Keratinocyte (primary cell): ENCODE data around the gene ADAMTS7. TPM values are rescaled to one million over a fixed set of nuclear protein-coding genes. Genes with fewer than 3 reads are reported as not detected.

Source experiments
- DNase-seq: peaks from one replicate; pipeline ENCODE4 v3.0.0-alpha.2; 2011; ENCODE audit warnings: low read depth, missing footprints, low spot score
- FAIRE-seq: peaks from 2 replicates; lab custom pipeline; 2011; peaks lifted over from hg19 to GRCh38; lab: Jason Lieb, UNC
- H2AFZ ChIP-seq: 2 replicates; pipeline ENCODE4 v1.6.0; 2012; ENCODE audit warnings: low read length, control low read depth, inconsistent platforms; ENCODE audit not compliant: control insufficient read depth
- H3K27ac ChIP-seq: 2 replicates; pipeline ENCODE4 v1.5.1; 2011; ENCODE audit warnings: low read length; ENCODE audit not compliant: control insufficient read depth, insufficient read depth
- H3K27me3 ChIP-seq: 3 replicates; pipeline ENCODE4 v1.6.0; 2011; ENCODE audit warnings: low read length; ENCODE audit not compliant: control insufficient read depth, insufficient read depth; ENCODE audit errors: extremely low read depth
- H3K36me3 ChIP-seq, 2 experiments: 2 replicates in 1 of 2; 3 replicates in 1 of 2; pipeline ENCODE4 v1.5.1; 2011; ENCODE audit warnings: low read length in 2 of 2, mild to moderate bottlenecking in 1 of 2; ENCODE audit not compliant: control insufficient read depth in 2 of 2, insufficient read depth in 2 of 2; ENCODE audit errors: extremely low read depth in 1 of 2
- H3K4me1 ChIP-seq: 3 replicates; pipeline ENCODE4 v1.5.1; 2011; ENCODE audit warnings: low read length; ENCODE audit not compliant: control insufficient read depth, insufficient read depth; ENCODE audit errors: extremely low read depth
- H3K4me2 ChIP-seq: 3 replicates; pipeline ENCODE4 v1.6.0; 2011; ENCODE audit warnings: low read depth, low read length; ENCODE audit not compliant: control insufficient read depth, insufficient read depth; ENCODE audit errors: extremely low read depth
- H3K4me3 ChIP-seq, 3 experiments: fragments of 200-600 bp in 1 of 3; sonication (generic) in 1 of 3; 2 replicates in 2 of 3; 3 replicates in 1 of 3; pipeline ENCODE4 v1.5.1; 2011 to 2016; ENCODE audit warnings: low read length in 3 of 3, mild to moderate bottlenecking in 3 of 3, control low read depth in 2 of 3, inconsistent platforms in 1 of 3, low read depth in 1 of 3, mixed read lengths in 1 of 3, mixed run types in 1 of 3, moderate library complexity in 1 of 3; ENCODE audit not compliant: control insufficient read depth in 2 of 3, insufficient read depth in 2 of 3; ENCODE audit errors: extremely low read depth in 1 of 3
- H3K79me2 ChIP-seq: 2 replicates; pipeline ENCODE4 v1.6.0; 2012; ENCODE audit warnings: low read length; ENCODE audit not compliant: control insufficient read depth, insufficient read depth
- H3K9ac ChIP-seq: 3 replicates; pipeline ENCODE4 v1.6.0; 2011; ENCODE audit warnings: low read length; ENCODE audit not compliant: control insufficient read depth, insufficient read depth; ENCODE audit errors: extremely low read depth
- H3K9me1 ChIP-seq: 3 replicates; pipeline ENCODE4 v1.6.0; 2011; ENCODE audit warnings: low read length; ENCODE audit not compliant: control insufficient read depth, insufficient read depth; ENCODE audit errors: extremely low read depth
- H3K9me3 ChIP-seq: 2 replicates; pipeline ENCODE4 v1.5.1; 2012; ENCODE audit warnings: low read depth, low read length; ENCODE audit not compliant: control insufficient read depth
- H4K20me1 ChIP-seq: 3 replicates; pipeline ENCODE4 v1.6.0; 2011; ENCODE audit warnings: low read length; ENCODE audit not compliant: control insufficient read depth, insufficient read depth; ENCODE audit errors: extremely low read depth
- CTCF ChIP-seq, 3 experiments: IDR thresholded peaks in 1 of 3; conservative IDR thresholded peaks in 1 of 3; optimal IDR thresholded peaks in 1 of 3; 2 replicates in 2 of 3; 3 replicates in 1 of 3; pipeline versions ENCODE3 to v1.5.1; 2011; ENCODE audit warnings: low read length in 3 of 3, mild to moderate bottlenecking in 3 of 3, moderate library complexity in 2 of 3, control low read depth in 1 of 3, inconsistent platforms in 1 of 3; ENCODE audit not compliant: insufficient read depth in 2 of 3; ENCODE audit errors: extremely low read depth in 1 of 3
- EZH2 ChIP-seq: IDR thresholded peaks from one replicate; pipeline ENCODE4 v1.6.1; 2012; ENCODE audit warnings: inconsistent platforms, mild to moderate bottlenecking, low read length, moderate library complexity
- dilution Hi-C: fragments of 300-500 bp; cut with MboI; formaldehyde crosslinking; loops from one replicate; pipeline ENCODE4 v1.7.0; 2020; ENCODE audit warnings: low sequenced_read_pairs; ENCODE audit not compliant: extremely low pct_ligation_motif_present
- polyA plus RNA-seq, 5 experiments: library from polyadenylated mRNA; depleted of rRNA in 3 of 5; stranded (reverse) in 3 of 5; stranded (forward) in 1 of 5; unstranded in 1 of 5; fragments of >200 nt; gene quantifications; 1 replicate in 1 of 5; 2 replicates in 3 of 5; 3 replicates in 1 of 5; pipeline versions ENCODE4 v1.2.1 to v1.2.3, GENCODE V29; 2011 to 2012; ENCODE audit warnings: missing spikeins in 2 of 5, low read depth in 1 of 5, low replicate concordance in 1 of 5

Gene ADAMTS7
- polyA plus RNA-seq, 1 donor (not counting 4 experiments of a cell fraction or from before 2014, with no cell fraction given): 0.13 TPM

GRCh38 chr15:78838489-78838888 is 27.2 kb upstream of the ADAMTS7 start:
- Histone ChIP-seq H3K4me1 (no peaks in the 10 kb centered on the region), H3K4me3 (no peak overlapping the region), H4K20me1 (no peaks in the 10 kb centered on the region), H3K36me3 (no peaks in the 10 kb centered on the region), H3K27me3 (no peaks in the 10 kb centered on the region), H2AFZ (no peak overlapping the region), H3K9ac (no peak overlapping the region), H3K9me3 (no peaks in the 10 kb centered on the region), H3K9me1 (no peaks in the 10 kb centered on the region), H3K4me2 (no peak overlapping the region), H3K27ac (no peak overlapping the region), H3K79me2 (no peaks in the 10 kb centered on the region)
- dilution Hi-C loops: no loop called here
- FAIRE-seq: no peak
- TF ChIP-seq EZH2 (no peak), CTCF (optimal IDR thresholded peaks at IDR 0.05 in 1 of 3, IDR thresholded peaks at IDR 0.05 in 1 of 3, conservative IDR thresholded peaks at IDR 0.05 in 1 of 3; ENCODE audit: extremely low read depth in 1 of 3, insufficient read depth in 2 of 3, low read length in 3 of 3) (no peak)
- no peak for DNase-seq

- no peaks in the 10 kb centered on the region for H4K20me1 ChIP-seq
- H3K4me2 ChIP-seq: no peak overlapping the region
- H3K79me2 ChIP-seq: no peaks in the 10 kb centered on the region
- no peaks in the 10 kb centered on the region for H3K27me3 ChIP-seq
- H2AFZ ChIP-seq: no peak overlapping the region
- no peaks in the 10 kb centered on the region for H3K9me3 ChIP-seq
- H3K27ac ChIP-seq: no peak overlapping the region
- H3K9me1 ChIP-seq: no peaks in the 10 kb centered on the region
- no peak overlapping the region for H3K4me3 ChIP-seq
- DNase-seq (no peak), FAIRE-seq (no peak)
- no peaks in the 10 kb centered on the region for H3K36me3 ChIP-seq
- dilution Hi-C loops: no loop called here
- no peak for TF ChIP-seq EZH2
- no peak for TF ChIP-seq CTCF (optimal IDR thresholded peaks at IDR 0.05 in 1 of 3, IDR thresholded peaks at IDR 0.05 in 1 of 3, conservative IDR thresholded peaks at IDR 0.05 in 1 of 3; ENCODE audit: extremely low read depth in 1 of 3, insufficient read depth in 2 of 3, low read length in 3 of 3)
- H3K9ac ChIP-seq: no peak overlapping the region
- H3K4me1 ChIP-seq: no peaks in the 10 kb centered on the region
Observed at GRCh38 chr15:78837543-78837942, 26.3 kb upstream of the ADAMTS7 start.
